Osteoblast (primary cell): Measurements from ENCODE around the gene TRIM10. TPM values are rescaled to one million over a fixed set of nuclear protein-coding genes. Genes with fewer than 3 reads are reported as not detected.

Experiments used
- DNase-seq: peaks from one replicate; pipeline ENCODE4 v3.0.0; 2011; ENCODE audit warnings: low spot score, mixed read lengths; ENCODE audit not compliant: insufficient read length; ENCODE audit errors: missing footprints
- H2AFZ ChIP-seq: 2 replicates; pipeline ENCODE4 v1.6.0; 2011; ENCODE audit warnings: mild to moderate bottlenecking, low read length
- H3K27ac ChIP-seq: 2 replicates; pipeline ENCODE4 v1.5.1; 2011; ENCODE audit warnings: mild to moderate bottlenecking, low read depth, low read length, moderate library complexity
- H3K27me3 ChIP-seq: 2 replicates; pipeline ENCODE4 v1.6.0; 2012; ENCODE audit warnings: mild to moderate bottlenecking, control low read depth, inconsistent platforms, low read length, moderate library complexity; ENCODE audit not compliant: insufficient read depth
- H3K36me3 ChIP-seq: 2 replicates; pipeline ENCODE4 v1.5.1; 2011; ENCODE audit warnings: mild to moderate bottlenecking, low read length, control low read depth, moderate library complexity; ENCODE audit not compliant: insufficient read depth
- H3K4me1 ChIP-seq: 2 replicates; pipeline ENCODE4 v1.5.1; 2011; ENCODE audit warnings: mild to moderate bottlenecking, low read length, control low read depth, moderate library complexity; ENCODE audit not compliant: insufficient read depth
- H3K4me2 ChIP-seq: 2 replicates; pipeline ENCODE4 v1.6.0; 2011; ENCODE audit warnings: mild to moderate bottlenecking, low read length; ENCODE audit not compliant: insufficient read depth
- H3K4me3 ChIP-seq: fragments of 200-600 bp; sonication (generic); 3 replicates; pipeline ENCODE4 v1.5.1; 2012; ENCODE audit warnings: mild to moderate bottlenecking, low read length, inconsistent platforms; ENCODE audit not compliant: insufficient read depth
- H3K79me2 ChIP-seq: 2 replicates; pipeline ENCODE4 v1.6.0; 2012; ENCODE audit warnings: mild to moderate bottlenecking, low read length, control low read depth, inconsistent platforms; ENCODE audit not compliant: insufficient read depth
- H3K9me3 ChIP-seq: 2 replicates; pipeline ENCODE4 v1.5.1; 2011; ENCODE audit warnings: low read depth, low read length, control low read depth
- H4K20me1 ChIP-seq: 2 replicates; pipeline ENCODE4 v1.6.0; 2012; ENCODE audit warnings: mild to moderate bottlenecking, low read length, control low read depth; ENCODE audit not compliant: insufficient read depth
- CTCF ChIP-seq: IDR thresholded peaks from 2 replicates; pipeline ENCODE4 v1.5.1; 2011; ENCODE audit warnings: mild to moderate bottlenecking, low read depth, low read length, moderate library complexity; ENCODE audit errors: extremely low read depth
- total RNA-seq: library from RNA; depleted of rRNA; stranded (reverse); fragments of >200 nt; gene quantifications from 2 replicates; pipeline ENCODE4 v1.2.3, GENCODE V29; 2012

The TRIM10 gene
- total RNA-seq, 1 donor = not detected

GRCh38 chr6:30194797-30195690 lies 34.0 kb upstream of the TRIM10 start:
- no peak for TF ChIP-seq CTCF
- Histone ChIP-seq H3K27me3 (no peaks in the 10 kb centered on the region), H3K79me2 (no peaks in the 10 kb centered on the region), H3K36me3 (peaks cover 37% of the 10 kb centered on the region), H3K4me1 (no peaks in the 10 kb centered on the region), H3K4me3 (no peak overlapping the region), H2AFZ (no peak overlapping the region), H4K20me1 (peaks cover 15% of the 10 kb centered on the region), H3K4me2 (no peak overlapping the region), H3K27ac (no peak overlapping the region), H3K9me3 (no peaks in the 10 kb centered on the region)
- DNase-seq = peak; percentile 53

GRCh38 chr6:30192076-30192475 lies 31.1 kb upstream of the TRIM10 start:
- H2AFZ ChIP-seq = no peak overlapping the region
- H3K36me3 ChIP-seq = peaks cover 37% of the 10 kb centered on the region
- H3K4me2 ChIP-seq = no peak overlapping the region
- H3K4me1 ChIP-seq = no peaks in the 10 kb centered on the region
- DNase-seq = no peak
- no peaks in the 10 kb centered on the region for H3K9me3 ChIP-seq
- H3K27me3 ChIP-seq = no peaks in the 10 kb centered on the region
- H3K27ac ChIP-seq = no peak overlapping the region
- H3K4me3 ChIP-seq = no peak overlapping the region
- peaks cover 10% of the 10 kb centered on the region for H4K20me1 ChIP-seq
- TF ChIP-seq CTCF = no peak
- no peaks in the 10 kb centered on the region for H3K79me2 ChIP-seq

GRCh38 chr6:30188541-30188940 lies 27.5 kb upstream of the TRIM10 start:
- Histone ChIP-seq H3K4me1 (no peaks in the 10 kb centered on the region), H3K4me3 (no peak overlapping the region), H4K20me1 (no peaks in the 10 kb centered on the region), H3K4me2 (no peak overlapping the region), H2AFZ (no peak overlapping the region), H3K27ac (no peak overlapping the region), H3K27me3 (no peaks in the 10 kb centered on the region), H3K79me2 (no peaks in the 10 kb centered on the region), H3K36me3 (peaks cover 45% of the 10 kb centered on the region), H3K9me3 (no peaks in the 10 kb centered on the region)
- DNase-seq = no peak
- TF ChIP-seq CTCF = no peak

GRCh38 chr6:30185846-30186484 lies 25.0 kb upstream of the TRIM10 start:
- H3K27ac ChIP-seq = no peak overlapping the region
- H3K4me1 ChIP-seq = no peaks in the 10 kb centered on the region
- no peak for TF ChIP-seq CTCF
- no peak overlapping the region for H3K4me3 ChIP-seq
- H2AFZ ChIP-seq = no peak overlapping the region
- H3K9me3 ChIP-seq = no peaks in the 10 kb centered on the region
- no peak overlapping the region for H3K4me2 ChIP-seq
- no peaks in the 10 kb centered on the region for H4K20me1 ChIP-seq
- peaks cover 41% of the 10 kb centered on the region for H3K36me3 ChIP-seq
- no peaks in the 10 kb centered on the region for H3K27me3 ChIP-seq
- DNase-seq = no peak
- no peaks in the 10 kb centered on the region for H3K79me2 ChIP-seq
